VCaP (cell line): ENCODE data around the gene SHANK1.

Experiments
- H3K27ac ChIP-seq: fragments of 450-650 bp; 2 replicates; pipeline ENCODE4 v1.5.1; 2017
- CTCF ChIP-seq: fragments of 450-650 bp; conservative IDR thresholded peaks from 2 replicates; pipeline ENCODE4 v1.5.1; 2017; ENCODE audit warnings: mild to moderate bottlenecking, moderate library complexity

SHANK1 gene

GRCh38 chr19:50658441-50659317 is 60.9 kb downstream of the SHANK1 start:
- H3K27ac ChIP-seq, result peak overlapping the region; percentile 47; the same call in 1 of the 2 replicates
- 0 out of 2 replicates have a peak, but pooled peaks have one; percentile 8 for TF ChIP-seq CTCF

- no peak overlapping the region for H3K27ac ChIP-seq
- TF ChIP-seq CTCF, result no peak
These were observed 61.7 kb downstream of the SHANK1 start for GRCh38 chr19:50657712-50658440.

- no peak overlapping the region for H3K27ac ChIP-seq
- TF ChIP-seq CTCF, result no peak
These were observed 62.4 kb downstream of the SHANK1 start for GRCh38 chr19:50657222-50657669.

GRCh38 chr19:50654882-50655281 is 64.7 kb downstream of the SHANK1 start:
- no peak overlapping the region for H3K27ac ChIP-seq
- TF ChIP-seq CTCF, result no peak

- no peak for TF ChIP-seq CTCF
- H3K27ac ChIP-seq, result no peak overlapping the region
These were observed 66.9 kb downstream of the SHANK1 start for GRCh38 chr19:50652722-50653121.

GRCh38 chr19:50651174-50651573 is 68.4 kb downstream of the SHANK1 start:
- no peak for TF ChIP-seq CTCF
- H3K27ac ChIP-seq, result no peak overlapping the region
